ENCODE measurements around the gene TAF4.

Gene TAF4

GRCh38 chr20:61957961-61958715 is 107.5 kb downstream of the TAF4 start:
- no peak for TF ChIP-seq CTCF (IDR thresholded peaks at IDR 0.05; ENCODE audit: insufficient read depth, low read length, missing control alignments)
- H3K4me3 ChIP-seq (ENCODE audit: low read depth, low read length): no peak overlapping the region
- POLR2A ChIA-PET: no interaction called here
- DNase-seq (ENCODE audit: low read depth, low spot score): no peak
- CTCF ChIA-PET: no interaction called here

GRCh38 chr20:61956396-61957342 is 109.0 kb downstream of the TAF4 start:
- no peak for DNase-seq (ENCODE audit: low read depth, low spot score)
- POLR2A ChIA-PET: no interaction called here
- CTCF ChIA-PET: no interaction called here
- no peak overlapping the region for H3K4me3 ChIP-seq (ENCODE audit: low read depth, low read length)
- TF ChIP-seq CTCF (IDR thresholded peaks at IDR 0.05; ENCODE audit: insufficient read depth, low read length, missing control alignments): no peak

DNA sequence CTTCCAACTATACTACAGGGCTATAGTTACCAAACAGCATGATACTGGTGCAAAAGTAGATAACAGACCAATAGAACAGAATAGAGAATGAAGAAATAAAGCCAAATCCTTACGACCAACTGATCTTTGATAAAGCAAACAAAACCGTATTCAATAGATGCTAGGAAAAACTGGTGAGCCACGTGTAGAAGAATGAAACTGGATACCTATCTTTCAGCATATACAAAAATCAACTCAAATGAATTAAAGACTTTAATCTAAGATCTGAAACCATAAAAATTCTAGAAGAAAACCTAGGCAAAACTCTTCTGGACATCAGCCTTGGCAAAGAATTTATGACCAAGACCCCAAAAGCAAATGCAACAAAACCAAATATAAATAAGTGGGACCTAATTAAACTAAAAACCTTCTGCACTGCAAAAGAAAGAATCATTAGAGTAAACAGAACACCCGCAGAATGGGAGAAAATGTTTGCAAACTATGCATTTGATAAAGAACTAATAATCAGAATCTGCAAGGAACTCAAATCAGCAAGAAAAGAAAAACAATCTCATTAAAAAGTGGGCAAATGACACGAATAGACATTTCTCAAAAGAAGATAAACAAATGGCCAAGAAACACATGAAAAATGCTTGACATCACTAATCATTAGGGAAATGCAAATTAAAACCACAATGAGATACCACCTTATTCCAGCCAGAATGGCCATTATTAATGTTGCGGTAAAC is 109.8 kb downstream of the TAF4 start:
- DNase-seq (ENCODE audit: low read depth, low spot score): no peak
- no peak for TF ChIP-seq CTCF (IDR thresholded peaks at IDR 0.05; ENCODE audit: insufficient read depth, low read length, missing control alignments)
- ChIA-PET CTCF (no interaction called here), POLR2A (no interaction called here)
- no peak overlapping the region for H3K4me3 ChIP-seq (ENCODE audit: low read depth, low read length)

DNA sequence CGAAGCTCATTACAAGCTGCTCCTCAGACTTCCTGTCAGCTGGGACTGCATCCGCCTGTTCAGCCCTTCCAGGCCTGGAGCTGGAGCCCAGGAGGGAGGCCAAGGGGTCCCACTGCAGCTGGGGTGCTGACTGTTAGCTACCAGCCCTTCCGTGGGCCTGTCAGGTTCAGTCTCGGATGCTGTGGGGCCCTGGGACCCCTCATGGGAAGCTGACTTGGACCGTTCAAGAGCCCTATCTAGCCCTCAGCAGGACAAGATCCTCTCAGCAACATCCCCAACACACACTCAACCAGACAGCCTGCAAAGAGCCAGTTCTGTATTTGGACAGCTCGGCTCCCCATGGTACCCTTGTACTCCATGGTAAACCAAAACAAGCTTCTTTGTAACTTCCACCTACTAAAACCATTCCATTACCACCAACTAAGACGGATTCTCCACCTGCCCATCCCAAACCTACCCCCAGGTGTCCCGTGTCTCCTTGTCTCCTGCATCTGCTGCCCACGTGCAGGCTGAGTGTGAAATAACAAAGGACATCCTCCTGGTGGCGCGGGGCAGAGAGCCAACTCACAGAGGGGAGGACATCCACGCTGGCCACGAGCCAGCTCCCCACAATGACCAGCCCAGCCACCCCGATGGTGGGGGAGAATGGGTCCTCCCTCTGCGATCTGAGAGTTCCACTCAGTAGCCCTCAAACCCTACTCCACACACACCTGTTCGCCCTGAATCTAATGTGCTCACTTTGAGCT is 111.2 kb downstream of the TAF4 start:
- no peak for TF ChIP-seq CTCF (IDR thresholded peaks at IDR 0.05; ENCODE audit: insufficient read depth, low read length, missing control alignments)
- H3K4me3 ChIP-seq (ENCODE audit: low read depth, low read length): no peak overlapping the region
- CTCF ChIA-PET: no interaction called here
- POLR2A ChIA-PET: no interaction called here
- DNase-seq (ENCODE audit: low read depth, low spot score): no peak

- DNase-seq (ENCODE audit: low read depth, low spot score): no peak
- CTCF ChIA-PET: no interaction called here
- H3K4me3 ChIP-seq (ENCODE audit: low read depth, low read length): no peak overlapping the region
- no peak for TF ChIP-seq CTCF (IDR thresholded peaks at IDR 0.05; ENCODE audit: insufficient read depth, low read length, missing control alignments)
- POLR2A ChIA-PET: no interaction called here
Measured at GRCh38 chr20:61953037-61954021, 112.4 kb downstream of the TAF4 start.
